Lower leg skin (tissue), 4 donors: ENCODE measurements around the gene TNIK. TPM values are rescaled to one million over a fixed set of nuclear protein-coding genes. Genes with fewer than 3 reads are reported as not detected.

ENCODE experiments used
- DNase-seq, 2 donors: peaks; one replicate each; pipeline ENCODE4 v3.0.0-alpha.2; 2019; ENCODE audit warnings: low spot score in 2 of 2
- H3K4me3 ChIP-seq: fragments of 200-600 bp; sonication (generic); 2 replicates; pipeline ENCODE4 v1.5.1; 2017; ENCODE audit warnings: mild to moderate bottlenecking, low read depth; ENCODE audit not compliant: poor library complexity, severe bottlenecking
- CTCF ChIP-seq, 3 donors: fragments of 450-650 bp; IDR thresholded peaks; one replicate each; pipeline ENCODE4 v1.5.1; 2016; ENCODE audit warnings: antibody characterized with exemption in 3 of 3, mild to moderate bottlenecking in 3 of 3, moderate library complexity in 2 of 3
- POLR2A ChIP-seq, 2 donors: fragments of 450-650 bp; IDR thresholded peaks; one replicate each; pipeline ENCODE4 v1.6.1; 2016 to 2017; ENCODE audit warnings: antibody characterized with exemption in 2 of 2, mild to moderate bottlenecking in 1 of 2, moderate library complexity in 1 of 2
- WGBS, 2 donors: methylation state at CpG; one replicate each; pipeline ENCODE4 v1.1.5; 2018; 5-methylcytosine and 5-hydroxymethylcytosine counted together
- intact Hi-C: fragments of 100-400 bp; cut with DNase I; formaldehyde crosslinking; loops from one replicate; pipeline ENCODE4 v1.15.0; 2023; ENCODE audit warnings: low total_unique reads
- total RNA-seq, 4 donors: library from RNA; depleted of rRNA; stranded (reverse); fragments of >200 nt; gene quantifications; one replicate each; pipeline ENCODE4 v1.1.0, GENCODE V29; 2016

TNIK gene
- total RNA-seq, 4 donors from 2014 or later: 0.72 to 4.7 (median 2.4) TPM

DNA sequence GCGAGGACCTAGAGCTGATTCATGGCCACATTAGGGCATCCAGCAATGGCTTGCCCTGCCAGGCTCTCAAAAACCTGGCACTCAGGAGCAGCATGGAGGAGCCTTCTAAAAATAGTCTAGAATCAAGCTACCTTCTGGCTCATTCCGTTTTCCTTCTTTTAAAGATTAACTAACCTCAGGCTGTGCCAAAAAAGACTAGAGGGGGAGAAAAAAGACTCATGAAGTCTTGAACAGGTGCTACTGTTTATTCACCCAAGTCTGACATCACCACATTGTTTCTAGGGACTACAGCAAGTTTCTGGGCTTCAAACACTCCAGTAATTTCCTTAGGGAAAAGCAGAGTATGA, 125.8 kb downstream of the TNIK start:
- no peak for TF ChIP-seq POLR2A (IDR thresholded peaks at IDR 0.05)
- no peak for TF ChIP-seq CTCF (IDR thresholded peaks at IDR 0.05)
- intact Hi-C loops: no loop called here
- no peak for DNase-seq
- H3K4me3 ChIP-seq: no peak overlapping the region
- 53 to 58% methylated on average over 2 of the region's 2 CpGs for WGBS, 2 donors

DNA sequence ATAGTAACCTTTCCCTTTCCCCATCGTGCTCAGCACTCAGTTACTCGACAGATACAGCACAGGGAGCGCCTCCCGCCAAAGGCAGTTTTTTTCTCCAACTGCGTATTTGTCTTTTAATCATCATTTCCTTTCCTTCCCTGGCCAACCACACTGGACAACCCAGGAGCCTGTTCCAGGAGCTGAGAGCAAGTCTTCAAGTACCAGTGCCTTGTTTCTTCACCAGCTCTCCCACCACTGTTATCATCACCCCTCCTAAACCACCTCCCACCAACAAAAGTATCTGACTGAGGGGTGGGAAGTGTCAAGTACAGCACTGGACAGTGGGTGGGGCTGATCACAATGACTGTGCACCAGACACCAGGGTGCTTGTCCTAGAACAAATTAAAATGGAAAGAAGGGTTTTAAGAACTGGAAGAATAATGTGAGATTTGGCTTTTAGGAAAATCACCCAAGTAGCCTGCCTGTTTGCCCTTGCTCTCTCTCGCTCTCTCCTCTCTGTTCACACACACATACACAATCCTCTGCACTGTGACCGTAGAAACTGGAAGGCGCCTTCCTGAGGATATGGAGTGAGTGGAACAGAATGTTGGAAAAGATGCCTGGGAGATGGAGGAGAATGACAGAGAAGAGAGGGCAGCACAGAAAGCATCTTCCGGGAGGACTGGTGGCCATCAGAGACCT, 126.3 kb downstream of the TNIK start:
- intact Hi-C loops: no loop called here
- H3K4me3 ChIP-seq: no peak overlapping the region
- DNase-seq: no peak
- 89 to 92% methylated on average over 9 of the region's 9 CpGs for WGBS, 2 donors
- TF ChIP-seq CTCF (IDR thresholded peaks at IDR 0.05) (no peak), POLR2A (IDR thresholded peaks at IDR 0.05) (no peak)

DNA sequence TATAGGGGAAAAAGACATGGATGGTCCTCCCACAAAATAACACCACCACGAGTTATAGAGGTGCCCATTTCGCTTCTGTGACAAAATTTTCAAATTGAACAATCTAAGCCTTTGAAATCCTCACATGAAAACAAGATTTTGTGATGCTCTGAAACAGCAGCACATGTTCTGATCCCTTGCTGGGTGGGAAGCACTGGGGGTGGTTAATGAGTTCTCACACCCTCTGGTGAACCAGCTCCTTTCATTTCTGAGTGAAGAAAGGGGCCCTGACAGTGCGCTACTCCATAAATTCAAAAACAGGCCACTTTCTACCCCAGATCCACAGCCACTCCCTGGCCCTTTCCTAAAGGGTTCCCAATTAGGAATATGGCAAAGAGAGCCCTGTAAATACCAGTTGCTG, 129.3 kb downstream of the TNIK start:
- TF ChIP-seq CTCF (IDR thresholded peaks at IDR 0.05) (no peak), POLR2A (IDR thresholded peaks at IDR 0.05) (no peak)
- no peak for DNase-seq
- WGBS, 2 donors: 94 to 95% methylated on average over 3 of the region's 3 CpGs
- intact Hi-C loops: no loop called here
- H3K4me3 ChIP-seq: no peak overlapping the region

DNA sequence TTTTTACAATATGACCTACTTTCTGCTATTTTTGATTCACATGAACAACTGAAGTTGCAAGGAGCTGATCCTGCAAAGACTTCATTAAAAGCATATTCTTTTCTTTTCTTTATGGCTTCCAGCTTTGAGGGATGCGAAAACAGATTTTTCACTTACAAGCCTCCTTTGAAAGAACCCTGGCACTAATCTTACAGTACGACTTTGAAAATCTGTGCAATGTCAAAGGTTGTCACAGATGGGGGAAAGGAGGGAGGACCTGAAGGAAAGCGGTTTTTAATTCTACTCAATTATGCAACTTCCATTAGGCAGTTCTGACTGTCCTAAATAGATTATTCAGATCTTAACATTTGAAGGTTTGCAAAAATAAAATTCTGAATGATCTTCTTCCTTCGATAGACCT, 130.5 kb downstream of the TNIK start:
- 85 to 86% methylated on average over 4 of the region's 4 CpGs for WGBS, 2 donors
- H3K4me3 ChIP-seq: no peak overlapping the region
- TF ChIP-seq CTCF (IDR thresholded peaks at IDR 0.05): no peak
- no peak for TF ChIP-seq POLR2A (IDR thresholded peaks at IDR 0.05)
- DNase-seq: no peak
- intact Hi-C loops: no loop called here

- TF ChIP-seq POLR2A (IDR thresholded peaks at IDR 0.05) (no peak), CTCF (IDR thresholded peaks at IDR 0.05) (no peak)
- DNase-seq: no peak
- 21 to 33% methylated on average over 3 of the region's 3 CpGs for WGBS, 2 donors
- no peak overlapping the region for H3K4me3 ChIP-seq
- intact Hi-C loops: no loop called here
Measured at GRCh38 chr3:171328419-171329082, 131.7 kb downstream of the TNIK start.
